CD4-positive, CD25-positive, alpha-beta regulatory T cell (primary cell): ENCODE data around the gene RRP15. TPM values are rescaled to one million over a fixed set of nuclear protein-coding genes. Genes with fewer than 3 reads are reported as not detected.

ENCODE experiments used
- polyA plus RNA-seq, 4 donors: library from polyadenylated mRNA; unstranded; fragments of 300-500 nt; fragmentation: Illumina TruSeq; gene quantifications; one replicate each; pipeline ENCODE4 v1.2.3, GENCODE V29; 2021
- total RNA-seq: library from RNA; stranded (reverse); gene quantifications from one replicate; pipeline ENCODE4 v1.2.3, GENCODE V29; 2022

The RRP15 gene
- total and polyA plus RNA-seq, 5 donors from 2014 or later = 9.2 to 22.8 (median 13.1) TPM

Other genes starting within 250 kb of the RRP15 start
- not detected for gene TGFB2, start 60.0 kb downstream of the RRP15 start, total RNA-seq
- gene TGFB2, start 60.0 kb downstream of the RRP15 start, polyA plus RNA-seq = not detected